Loucy (cell line): Measurements from ENCODE around the gene DENND11.

Experiments
- H2AFZ ChIP-seq: fragments of 200-600 bp; sonication (generic); 2 replicates; pipeline ENCODE4 v1.6.0; 2016; ENCODE audit warnings: antibody characterized with exemption, mild to moderate bottlenecking, low read length, moderate library complexity
- H3F3A ChIP-seq: fragments of 200-600 bp; 2 replicates; pipeline ENCODE4 v1.6.0; 2016; ENCODE audit warnings: antibody characterized with exemption, low read depth, mild to moderate bottlenecking
- H3K27me3 ChIP-seq: fragments of 200-600 bp; sonication (generic); 2 replicates; pipeline ENCODE4 v1.6.1; 2014; ENCODE audit warnings: low read length, mild to moderate bottlenecking; ENCODE audit not compliant: insufficient read depth, poor library complexity, severe bottlenecking
- H3K36me3 ChIP-seq: fragments of 200-600 bp; sonication (generic); 2 replicates; pipeline ENCODE4 v1.6.1; 2016; ENCODE audit warnings: low read length; ENCODE audit not compliant: insufficient read depth
- H3K4me1 ChIP-seq: fragments of 200-600 bp; sonication (generic); 2 replicates; pipeline ENCODE4 v1.5.1; 2014; ENCODE audit warnings: low read length, mild to moderate bottlenecking; ENCODE audit not compliant: insufficient read depth, poor library complexity, severe bottlenecking
- H3K4me2 ChIP-seq: fragments of 200-600 bp; sonication (generic); 2 replicates; pipeline ENCODE4 v1.6.0; 2014; ENCODE audit warnings: antibody characterized with exemption, low read length, low read depth, mild to moderate bottlenecking; ENCODE audit not compliant: poor library complexity, severe bottlenecking
- H3K4me3 ChIP-seq: fragments of 200-600 bp; sonication (generic); 2 replicates; pipeline ENCODE4 v1.5.1; 2014; ENCODE audit warnings: low read length, mild to moderate bottlenecking, mixed read lengths; ENCODE audit not compliant: poor library complexity, severe bottlenecking
- H3K79me2 ChIP-seq: fragments of 200-600 bp; sonication (generic); 2 replicates; pipeline ENCODE4 v1.6.1; 2014; ENCODE audit warnings: low read length; ENCODE audit not compliant: insufficient read depth
- H3K9ac ChIP-seq: fragments of 200-600 bp; sonication (generic); 2 replicates; pipeline ENCODE4 v1.6.0; 2014; ENCODE audit warnings: mild to moderate bottlenecking, low read depth, low read length, moderate library complexity; ENCODE audit not compliant: poor library complexity, severe bottlenecking
- H3K9me2 ChIP-seq: fragments of 200-600 bp; sonication (generic); replicated peaks from 2 replicates; pipeline ENCODE4 v1.6.1; 2016; ENCODE audit warnings: low read depth, low read length, mixed read lengths
- H3K9me3 ChIP-seq: fragments of 200-600 bp; sonication (generic); 2 replicates; pipeline ENCODE4 v1.6.1; 2014; ENCODE audit warnings: mild to moderate bottlenecking, antibody characterized with exemption, low read length, low read depth; ENCODE audit not compliant: insufficient read depth
- H4K20me1 ChIP-seq: fragments of 200-600 bp; sonication (generic); 2 replicates; pipeline ENCODE4 v1.6.0; 2014; ENCODE audit warnings: antibody characterized with exemption, low read length, mild to moderate bottlenecking; ENCODE audit not compliant: insufficient read depth, poor library complexity, severe bottlenecking
- CTCF ChIP-seq: fragments of 200-600 bp; sonication (generic); conservative IDR thresholded peaks from 2 replicates; pipeline ENCODE4 v1.5.1; 2014; ENCODE audit warnings: mild to moderate bottlenecking, antibody characterized with exemption, low read length
- EZH2phosphoT487 ChIP-seq: fragments of 200-600 bp; IDR thresholded peaks from 2 replicates; pipeline ENCODE4 v1.6.1; 2018; ENCODE audit warnings: antibody characterized with exemption, mild to moderate bottlenecking, moderate library complexity, borderline replicate concordance

Gene DENND11

GRCh38 chr7:141686670-141687069, 15.3 kb downstream of the DENND11 start:
- Histone ChIP-seq H3K79me2 (peaks cover 3% of the 10 kb centered on the region; the same call in 1 of the 2 replicates), H3K4me1 (no peaks in the 10 kb centered on the region)
- no peak for TF ChIP-seq EZH2phosphoT487

GRCh38 chr7:141686074-141686473, 15.9 kb downstream of the DENND11 start:
- no peak overlapping the region for H2AFZ ChIP-seq
- peaks cover under 1% of the 10 kb centered on the region for H4K20me1 ChIP-seq
- H3K4me2 ChIP-seq, result no peak overlapping the region
- peaks cover 37% of the 10 kb centered on the region; the same call in 1 of the 2 replicates for H3K36me3 ChIP-seq
- H3K9me2 ChIP-seq, result no peaks in the 10 kb centered on the region
- H3K9ac ChIP-seq, result no peak overlapping the region
- H3K79me2 ChIP-seq, result peaks cover 2% of the 10 kb centered on the region; the same call in 1 of the 2 replicates
- H3K4me1 ChIP-seq, result no peaks in the 10 kb centered on the region
- no peaks in the 10 kb centered on the region for H3K27me3 ChIP-seq
- H3K9me3 ChIP-seq, result no peaks in the 10 kb centered on the region
- H3K4me3 ChIP-seq, result no peak overlapping the region
- TF ChIP-seq EZH2phosphoT487, result no peak
- TF ChIP-seq CTCF, result no peak
- no peaks in the 10 kb centered on the region for H3F3A ChIP-seq

More at GRCh38 chr7:141686670-141687069, 15.3 kb downstream of the DENND11 start:
- Histone ChIP-seq H3K27me3 (no peaks in the 10 kb centered on the region), H3K4me2 (no peak overlapping the region), H3K36me3 (peaks cover 31% of the 10 kb centered on the region; the same call in 1 of the 2 replicates), H3K4me3 (no peak overlapping the region), H3K9me3 (no peaks in the 10 kb centered on the region), H4K20me1 (peaks cover 4% of the 10 kb centered on the region), H3F3A (no peaks in the 10 kb centered on the region), H3K9me2 (no peaks in the 10 kb centered on the region), H3K9ac (no peak overlapping the region), H2AFZ (no peak overlapping the region)

GRCh38 chr7:141685285-141686023, 16.5 kb downstream of the DENND11 start:
- Histone ChIP-seq H4K20me1 (no peaks in the 10 kb centered on the region), H3K27me3 (no peaks in the 10 kb centered on the region), H3K4me2 (no peak overlapping the region), H3K9me2 (no peaks in the 10 kb centered on the region), H3K4me3 (no peak overlapping the region), H3K79me2 (no peaks in the 10 kb centered on the region; the same call in 1 of the 2 replicates), H2AFZ (no peak overlapping the region), H3K36me3 (peaks cover 43% of the 10 kb centered on the region; the same call in 1 of the 2 replicates), H3K9me3 (no peaks in the 10 kb centered on the region), H3F3A (no peaks in the 10 kb centered on the region), H3K9ac (no peak overlapping the region), H3K4me1 (no peaks in the 10 kb centered on the region)
- TF ChIP-seq CTCF, result no peak
